H1 (cell line): Measurements from ENCODE around the gene FRMD4A. TPM values are rescaled to one million over a fixed set of nuclear protein-coding genes. Genes with fewer than 3 reads are reported as not detected.

Source experiments
- BRCA1 ChIP-seq: IDR thresholded peaks from 2 replicates; pipeline ENCODE4 v1.6.1; 2012; ENCODE audit warnings: low read depth, low read length, improper control_type of control experiment
- CTBP2 ChIP-seq: IDR thresholded peaks from 2 replicates; pipeline ENCODE4 v1.7.0; 2011; ENCODE audit warnings: borderline replicate concordance, mild to moderate bottlenecking, moderate library complexity, mixed read lengths, low read length; ENCODE audit not compliant: insufficient read depth, insufficient read length
- JUND ChIP-seq: IDR thresholded peaks from 2 replicates; pipeline ENCODE4 v1.6.1; 2011; ENCODE audit warnings: mild to moderate bottlenecking, improper control_type of control experiment, low read length
- NRF1 ChIP-seq: IDR thresholded peaks from 2 replicates; pipeline ENCODE4 v1.6.1; 2011; ENCODE audit warnings: mild to moderate bottlenecking, low read depth, low read length, improper control_type of control experiment
- SAP30 ChIP-seq: fragments of 300-600 bp; sonication (generic); IDR thresholded peaks from 2 replicates; pipeline ENCODE4 v1.7.1; 2012; ENCODE audit warnings: low read length, moderate library complexity, mild to moderate bottlenecking, inconsistent platforms; ENCODE audit not compliant: insufficient read depth, insufficient replicate concordance
- SRF ChIP-seq: IDR thresholded peaks from 2 replicates; pipeline ENCODE4 v1.6.1; 2011; ENCODE audit warnings: mild to moderate bottlenecking, low read depth, low read length, moderate library complexity
- TBP ChIP-seq: IDR thresholded peaks from 2 replicates; pipeline ENCODE4 v1.6.1; 2011; ENCODE audit warnings: low read depth, low read length, improper control_type of control experiment
- polyA plus RNA-seq, 7 experiments: library from polyadenylated mRNA; depleted of rRNA in 3 of 7; stranded (reverse) in 5 of 7; unstranded in 2 of 7; fragments of >200 nt in 5 of 7; fragments of 200-250 nt in 2 of 7; gene quantifications; 1 replicate in 5 of 7; 2 replicates in 1 of 7; 4 replicates in 1 of 7; pipeline versions ENCODE4 v1.2.1 to v1.2.3, GENCODE V29; 2011 to 2013; ENCODE audit warnings: missing spikeins in 2 of 7, mixed read lengths in 2 of 7
- total RNA-seq: library from RNA; stranded (reverse); fragmentation: NEBNext Ultra II Directional; extraction: Animal tissue kit (Norgen Biotek cat#: 25700); gene quantifications from 2 replicates; pipeline ENCODE4 v1.2.1, GENCODE V29; 2021
- TF ChIP-seq, protein P1 (sequence below): fragments of 300-600 bp; sonication (generic); IDR thresholded peaks from 2 replicates; pipeline ENCODE4 v1.7.1; 2012; ENCODE audit warnings: low read length, moderate library complexity, mild to moderate bottlenecking, inconsistent platforms; ENCODE audit not compliant: insufficient replicate concordance

FRMD4A gene
- total and polyA plus RNA-seq, 2 of the 8 experiments (the other 6 are each of a cell fraction or from before 2014, with no cell fraction given), result 38.6 to 39.6 TPM

DNA sequence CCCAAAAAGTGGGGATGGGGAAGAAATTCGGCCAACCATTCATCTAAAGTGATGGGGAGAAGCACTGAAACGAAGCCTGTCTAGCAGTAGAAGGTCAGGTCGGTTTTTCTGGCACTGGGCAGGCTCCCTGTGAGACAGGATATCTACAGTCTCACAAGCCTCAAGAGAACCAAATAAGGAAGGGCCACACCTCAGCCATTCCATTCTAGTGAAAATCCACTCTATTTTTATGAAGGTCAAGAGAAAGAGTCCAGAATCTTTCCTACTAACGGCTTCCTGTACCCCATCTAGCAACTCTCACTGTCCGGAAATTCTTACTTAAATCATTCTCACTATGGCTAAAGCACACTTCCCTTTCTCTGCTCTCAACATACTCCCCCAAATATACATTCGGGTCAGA lies 476.9 kb downstream of the FRMD4A start (continued):
- TF ChIP-seq, protein P1, sequence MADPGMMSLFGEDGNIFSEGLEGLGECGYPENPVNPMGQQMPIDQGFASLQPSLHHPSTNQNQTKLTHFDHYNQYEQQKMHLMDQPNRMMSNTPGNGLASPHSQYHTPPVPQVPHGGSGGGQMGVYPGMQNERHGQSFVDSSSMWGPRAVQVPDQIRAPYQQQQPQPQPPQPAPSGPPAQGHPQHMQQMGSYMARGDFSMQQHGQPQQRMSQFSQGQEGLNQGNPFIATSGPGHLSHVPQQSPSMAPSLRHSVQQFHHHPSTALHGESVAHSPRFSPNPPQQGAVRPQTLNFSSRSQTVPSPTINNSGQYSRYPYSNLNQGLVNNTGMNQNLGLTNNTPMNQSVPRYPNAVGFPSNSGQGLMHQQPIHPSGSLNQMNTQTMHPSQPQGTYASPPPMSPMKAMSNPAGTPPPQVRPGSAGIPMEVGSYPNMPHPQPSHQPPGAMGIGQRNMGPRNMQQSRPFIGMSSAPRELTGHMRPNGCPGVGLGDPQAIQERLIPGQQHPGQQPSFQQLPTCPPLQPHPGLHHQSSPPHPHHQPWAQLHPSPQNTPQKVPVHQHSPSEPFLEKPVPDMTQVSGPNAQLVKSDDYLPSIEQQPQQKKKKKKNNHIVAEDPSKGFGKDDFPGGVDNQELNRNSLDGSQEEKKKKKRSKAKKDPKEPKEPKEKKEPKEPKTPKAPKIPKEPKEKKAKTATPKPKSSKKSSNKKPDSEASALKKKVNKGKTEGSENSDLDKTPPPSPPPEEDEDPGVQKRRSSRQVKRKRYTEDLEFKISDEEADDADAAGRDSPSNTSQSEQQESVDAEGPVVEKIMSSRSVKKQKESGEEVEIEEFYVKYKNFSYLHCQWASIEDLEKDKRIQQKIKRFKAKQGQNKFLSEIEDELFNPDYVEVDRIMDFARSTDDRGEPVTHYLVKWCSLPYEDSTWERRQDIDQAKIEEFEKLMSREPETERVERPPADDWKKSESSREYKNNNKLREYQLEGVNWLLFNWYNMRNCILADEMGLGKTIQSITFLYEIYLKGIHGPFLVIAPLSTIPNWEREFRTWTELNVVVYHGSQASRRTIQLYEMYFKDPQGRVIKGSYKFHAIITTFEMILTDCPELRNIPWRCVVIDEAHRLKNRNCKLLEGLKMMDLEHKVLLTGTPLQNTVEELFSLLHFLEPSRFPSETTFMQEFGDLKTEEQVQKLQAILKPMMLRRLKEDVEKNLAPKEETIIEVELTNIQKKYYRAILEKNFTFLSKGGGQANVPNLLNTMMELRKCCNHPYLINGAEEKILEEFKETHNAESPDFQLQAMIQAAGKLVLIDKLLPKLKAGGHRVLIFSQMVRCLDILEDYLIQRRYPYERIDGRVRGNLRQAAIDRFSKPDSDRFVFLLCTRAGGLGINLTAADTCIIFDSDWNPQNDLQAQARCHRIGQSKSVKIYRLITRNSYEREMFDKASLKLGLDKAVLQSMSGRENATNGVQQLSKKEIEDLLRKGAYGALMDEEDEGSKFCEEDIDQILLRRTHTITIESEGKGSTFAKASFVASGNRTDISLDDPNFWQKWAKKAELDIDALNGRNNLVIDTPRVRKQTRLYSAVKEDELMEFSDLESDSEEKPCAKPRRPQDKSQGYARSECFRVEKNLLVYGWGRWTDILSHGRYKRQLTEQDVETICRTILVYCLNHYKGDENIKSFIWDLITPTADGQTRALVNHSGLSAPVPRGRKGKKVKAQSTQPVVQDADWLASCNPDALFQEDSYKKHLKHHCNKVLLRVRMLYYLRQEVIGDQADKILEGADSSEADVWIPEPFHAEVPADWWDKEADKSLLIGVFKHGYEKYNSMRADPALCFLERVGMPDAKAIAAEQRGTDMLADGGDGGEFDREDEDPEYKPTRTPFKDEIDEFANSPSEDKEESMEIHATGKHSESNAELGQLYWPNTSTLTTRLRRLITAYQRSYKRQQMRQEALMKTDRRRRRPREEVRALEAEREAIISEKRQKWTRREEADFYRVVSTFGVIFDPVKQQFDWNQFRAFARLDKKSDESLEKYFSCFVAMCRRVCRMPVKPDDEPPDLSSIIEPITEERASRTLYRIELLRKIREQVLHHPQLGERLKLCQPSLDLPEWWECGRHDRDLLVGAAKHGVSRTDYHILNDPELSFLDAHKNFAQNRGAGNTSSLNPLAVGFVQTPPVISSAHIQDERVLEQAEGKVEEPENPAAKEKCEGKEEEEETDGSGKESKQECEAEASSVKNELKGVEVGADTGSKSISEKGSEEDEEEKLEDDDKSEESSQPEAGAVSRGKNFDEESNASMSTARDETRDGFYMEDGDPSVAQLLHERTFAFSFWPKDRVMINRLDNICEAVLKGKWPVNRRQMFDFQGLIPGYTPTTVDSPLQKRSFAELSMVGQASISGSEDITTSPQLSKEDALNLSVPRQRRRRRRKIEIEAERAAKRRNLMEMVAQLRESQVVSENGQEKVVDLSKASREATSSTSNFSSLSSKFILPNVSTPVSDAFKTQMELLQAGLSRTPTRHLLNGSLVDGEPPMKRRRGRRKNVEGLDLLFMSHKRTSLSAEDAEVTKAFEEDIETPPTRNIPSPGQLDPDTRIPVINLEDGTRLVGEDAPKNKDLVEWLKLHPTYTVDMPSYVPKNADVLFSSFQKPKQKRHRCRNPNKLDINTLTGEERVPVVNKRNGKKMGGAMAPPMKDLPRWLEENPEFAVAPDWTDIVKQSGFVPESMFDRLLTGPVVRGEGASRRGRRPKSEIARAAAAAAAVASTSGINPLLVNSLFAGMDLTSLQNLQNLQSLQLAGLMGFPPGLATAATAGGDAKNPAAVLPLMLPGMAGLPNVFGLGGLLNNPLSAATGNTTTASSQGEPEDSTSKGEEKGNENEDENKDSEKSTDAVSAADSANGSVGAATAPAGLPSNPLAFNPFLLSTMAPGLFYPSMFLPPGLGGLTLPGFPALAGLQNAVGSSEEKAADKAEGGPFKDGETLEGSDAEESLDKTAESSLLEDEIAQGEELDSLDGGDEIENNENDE, result no peak
- TF ChIP-seq SRF (no peak), SAP30 (no peak), NRF1 (no peak), TBP (no peak), JUND (no peak), CTBP2 (no peak), BRCA1 (no peak)
